ENCODE measurements around the gene FDPS. TPM values are rescaled to one million over a fixed set of nuclear protein-coding genes. Genes with fewer than 3 reads are reported as not detected.

Gene FDPS
- total and polyA plus RNA-seq, 2 experiments from 2014 or later, result 284 to 347 TPM

- Histone ChIP-seq H3K4me2 (peak overlapping the region; percentile 87), H3K4me1 (ENCODE audit: insufficient read depth) (peaks cover 21% of the 10 kb centered on the region), H3K36me3 (replicated peaks; ENCODE audit: insufficient read depth, low read depth) (no peaks in the 10 kb centered on the region), H3K27me3 (no peaks in the 10 kb centered on the region), H3K27ac (peak overlapping the region; percentile 94), H3K9me3 (ENCODE audit: low read depth) (no peaks in the 10 kb centered on the region), H3K4me3 (peak overlapping the region; percentile 63), H3K79me2 (peaks cover 26% of the 10 kb centered on the region), H2AFZ (peak overlapping the region; percentile 69), H4K20me1 (ENCODE audit: insufficient read depth, poor library complexity, severe bottlenecking) (peaks cover 11% of the 10 kb centered on the region), H3K9me2 (replicated peaks; ENCODE audit: insufficient read depth) (no peaks in the 10 kb centered on the region)
- 2% methylated on average over 30 of the region's 58 CpGs for WGBS (ENCODE audit: low lambda C conversion rate, missing lambda C conversion rate)
- DNase-seq (ENCODE audit: low spot score), result peak; percentile 95
- TF ChIP-seq EZH2 (IDR thresholded peaks at IDR 0.05; ENCODE audit: borderline replicate concordance) (no peak), CTCF (IDR thresholded peaks at IDR 0.05; ENCODE audit: poor library complexity) (peak; percentile 98), EZH2phosphoT487 (IDR thresholded peaks at IDR 0.05; ENCODE audit: low read depth, severe bottlenecking, unreplicated experiment) (no peak)
These were observed 14.5 kb downstream of the FDPS start for GRCh38 chr1:155322953-155323728.

GRCh38 chr1:155323729-155324036 is 15.0 kb downstream of the FDPS start:
- peaks cover 11% of the 10 kb centered on the region for H4K20me1 ChIP-seq (ENCODE audit: insufficient read depth, poor library complexity, severe bottlenecking)
- H3K79me2 ChIP-seq, result peaks cover 25% of the 10 kb centered on the region
- H3K27me3 ChIP-seq, result no peaks in the 10 kb centered on the region
- 2% methylated on average over 15 of the region's 29 CpGs for WGBS (ENCODE audit: low lambda C conversion rate, missing lambda C conversion rate)
- H3K36me3 ChIP-seq (replicated peaks; ENCODE audit: insufficient read depth, low read depth), result no peaks in the 10 kb centered on the region
- H3K4me3 ChIP-seq, result peak overlapping the region; percentile 63
- peak overlapping the region; percentile 59 for H2AFZ ChIP-seq
- peak overlapping the region; percentile 94 for H3K27ac ChIP-seq
- H3K4me2 ChIP-seq, result peak overlapping the region; percentile 87
- peak; percentile 94 for DNase-seq (ENCODE audit: low spot score)
- no peaks in the 10 kb centered on the region for H3K9me2 ChIP-seq (replicated peaks; ENCODE audit: insufficient read depth)
- peaks cover 21% of the 10 kb centered on the region for H3K4me1 ChIP-seq (ENCODE audit: insufficient read depth)
- H3K9me3 ChIP-seq (ENCODE audit: low read depth), result no peaks in the 10 kb centered on the region
- TF ChIP-seq EZH2phosphoT487 (IDR thresholded peaks at IDR 0.05; ENCODE audit: low read depth, severe bottlenecking, unreplicated experiment) (no peak), CTCF (IDR thresholded peaks at IDR 0.05; ENCODE audit: poor library complexity) (no peak), EZH2 (IDR thresholded peaks at IDR 0.05; ENCODE audit: borderline replicate concordance) (no peak)

- Histone ChIP-seq H2AFZ (peak overlapping the region; percentile 59), H3K36me3 (replicated peaks; ENCODE audit: insufficient read depth, low read depth) (no peaks in the 10 kb centered on the region)
These were observed 15.5 kb downstream of the FDPS start for GRCh38 chr1:155324037-155324716.

More at GRCh38 chr1:155324037-155324716, 15.5 kb downstream of the FDPS start:
- H3K27me3 ChIP-seq, result no peaks in the 10 kb centered on the region
- peaks cover 21% of the 10 kb centered on the region for H3K4me1 ChIP-seq (ENCODE audit: insufficient read depth)
- no peaks in the 10 kb centered on the region for H3K9me3 ChIP-seq (ENCODE audit: low read depth)
- peak; percentile 97 for DNase-seq (ENCODE audit: low spot score)
- H3K9me2 ChIP-seq (replicated peaks; ENCODE audit: insufficient read depth), result no peaks in the 10 kb centered on the region
- H4K20me1 ChIP-seq (ENCODE audit: insufficient read depth, poor library complexity, severe bottlenecking), result peaks cover 11% of the 10 kb centered on the region
- TF ChIP-seq EZH2 (IDR thresholded peaks at IDR 0.05; ENCODE audit: borderline replicate concordance) (no peak), CTCF (IDR thresholded peaks at IDR 0.05; ENCODE audit: poor library complexity) (no peak), EZH2phosphoT487 (IDR thresholded peaks at IDR 0.05; ENCODE audit: low read depth, severe bottlenecking, unreplicated experiment) (no peak)
- H3K4me2 ChIP-seq, result peak overlapping the region; percentile 87
- peak overlapping the region; percentile 97 for H3K4me3 ChIP-seq
- H3K27ac ChIP-seq, result peak overlapping the region; percentile 94
- peaks cover 25% of the 10 kb centered on the region for H3K79me2 ChIP-seq
- WGBS (ENCODE audit: low lambda C conversion rate, missing lambda C conversion rate), result 1% methylated on average over 37 of the region's 44 CpGs
